ENCODE results near the gene ITGB7. TPM values are rescaled to one million over a fixed set of nuclear protein-coding genes. Genes with fewer than 3 reads are reported as not detected.

The ITGB7 gene
- total and polyA plus RNA-seq, 9 of the 15 experiments (the other 6 are each of a cell fraction or from before 2014, with no cell fraction given): 0.06 to 2.0 (median 0.67) TPM

DNA sequence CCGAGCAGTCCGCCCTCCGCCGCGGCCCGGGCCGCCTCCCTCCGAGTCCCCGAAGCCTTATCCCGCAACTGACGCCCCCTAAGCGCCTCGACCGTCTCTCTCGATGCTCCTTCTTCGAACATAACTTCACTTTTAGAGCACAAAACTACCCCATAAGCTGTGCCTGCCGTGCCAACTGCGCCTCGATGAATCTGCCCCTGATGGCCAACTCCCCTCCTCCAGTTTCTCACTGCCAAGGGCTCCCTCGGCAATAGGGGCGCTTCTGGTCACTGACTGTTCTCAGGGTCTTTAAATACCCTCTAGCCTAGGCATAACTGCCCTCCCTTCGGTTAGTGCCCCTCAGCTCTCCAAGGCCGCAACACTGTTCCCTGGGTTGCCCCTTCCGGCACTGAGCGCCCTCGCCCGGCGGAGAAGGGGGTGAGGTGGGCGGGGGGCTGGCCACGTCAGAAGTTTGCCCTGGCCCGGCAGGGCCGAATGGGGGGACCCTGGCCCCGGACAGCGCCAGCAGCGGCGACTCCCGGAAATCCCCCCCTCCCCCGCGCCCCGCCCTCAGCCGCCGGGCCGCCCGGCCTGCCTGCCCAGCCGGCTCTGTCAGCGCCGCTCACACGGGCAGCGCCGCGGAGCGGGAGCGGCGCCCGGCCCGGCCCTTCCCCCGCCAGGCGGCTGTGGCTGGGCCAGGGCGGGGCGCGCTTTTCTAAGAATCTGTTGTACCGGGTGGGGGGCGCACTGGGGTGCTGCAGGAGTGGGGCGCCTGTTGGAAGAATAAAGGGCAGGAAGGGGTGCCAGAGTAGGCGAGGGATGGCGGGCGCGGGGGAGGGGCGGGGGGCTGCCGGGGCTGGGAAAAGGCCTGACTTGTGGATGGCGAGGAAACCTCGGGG, 14.4 kb upstream of the ITGB7 start (continued):
- peak; percentile 49 for TF ChIP-seq KDM5B (IDR thresholded peaks at IDR 0.05; ENCODE audit: insufficient replicate concordance, low read depth, low read length)
- no peak for TF ChIP-seq STAT5A (IDR thresholded peaks at IDR 0.05; ENCODE audit: borderline replicate concordance, low read length)
- TF ChIP-seq MED1 (CRISPR knock-in tag; IDR thresholded peaks at IDR 0.05; ENCODE audit: borderline replicate concordance): peak; percentile 57; the same call in 1 of the 2 replicates
- TF ChIP-seq ETV5 (CRISPR knock-in tag; IDR thresholded peaks at IDR 0.05; ENCODE audit: low read depth): peak; percentile 13; the same call in 1 of the 2 replicates
- no peak for TF ChIP-seq CBFA2T2 (conservative IDR thresholded peaks at IDR 0.05)
- TF ChIP-seq ZNF316 (IDR thresholded peaks at IDR 0.05): no peak
- TF ChIP-seq, protein P1, sequence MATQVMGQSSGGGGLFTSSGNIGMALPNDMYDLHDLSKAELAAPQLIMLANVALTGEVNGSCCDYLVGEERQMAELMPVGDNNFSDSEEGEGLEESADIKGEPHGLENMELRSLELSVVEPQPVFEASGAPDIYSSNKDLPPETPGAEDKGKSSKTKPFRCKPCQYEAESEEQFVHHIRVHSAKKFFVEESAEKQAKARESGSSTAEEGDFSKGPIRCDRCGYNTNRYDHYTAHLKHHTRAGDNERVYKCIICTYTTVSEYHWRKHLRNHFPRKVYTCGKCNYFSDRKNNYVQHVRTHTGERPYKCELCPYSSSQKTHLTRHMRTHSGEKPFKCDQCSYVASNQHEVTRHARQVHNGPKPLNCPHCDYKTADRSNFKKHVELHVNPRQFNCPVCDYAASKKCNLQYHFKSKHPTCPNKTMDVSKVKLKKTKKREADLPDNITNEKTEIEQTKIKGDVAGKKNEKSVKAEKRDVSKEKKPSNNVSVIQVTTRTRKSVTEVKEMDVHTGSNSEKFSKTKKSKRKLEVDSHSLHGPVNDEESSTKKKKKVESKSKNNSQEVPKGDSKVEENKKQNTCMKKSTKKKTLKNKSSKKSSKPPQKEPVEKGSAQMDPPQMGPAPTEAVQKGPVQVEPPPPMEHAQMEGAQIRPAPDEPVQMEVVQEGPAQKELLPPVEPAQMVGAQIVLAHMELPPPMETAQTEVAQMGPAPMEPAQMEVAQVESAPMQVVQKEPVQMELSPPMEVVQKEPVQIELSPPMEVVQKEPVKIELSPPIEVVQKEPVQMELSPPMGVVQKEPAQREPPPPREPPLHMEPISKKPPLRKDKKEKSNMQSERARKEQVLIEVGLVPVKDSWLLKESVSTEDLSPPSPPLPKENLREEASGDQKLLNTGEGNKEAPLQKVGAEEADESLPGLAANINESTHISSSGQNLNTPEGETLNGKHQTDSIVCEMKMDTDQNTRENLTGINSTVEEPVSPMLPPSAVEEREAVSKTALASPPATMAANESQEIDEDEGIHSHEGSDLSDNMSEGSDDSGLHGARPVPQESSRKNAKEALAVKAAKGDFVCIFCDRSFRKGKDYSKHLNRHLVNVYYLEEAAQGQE (IDR thresholded peaks at IDR 0.05; ENCODE audit: borderline replicate concordance): peak; percentile 10; the same call in 1 of the 2 replicates
- TF ChIP-seq, protein P1 (CRISPR knock-in tag; IDR thresholded peaks at IDR 0.05; ENCODE audit: low read depth): no peak
- no peak for TF ChIP-seq ZNF57 (CRISPR knock-in tag; IDR thresholded peaks at IDR 0.05)
- peak; percentile 4 for TF ChIP-seq PCBP1 (IDR thresholded peaks at IDR 0.05; ENCODE audit: low read depth, low read length, poor library complexity, severe bottlenecking)
- TF ChIP-seq, protein P2, sequence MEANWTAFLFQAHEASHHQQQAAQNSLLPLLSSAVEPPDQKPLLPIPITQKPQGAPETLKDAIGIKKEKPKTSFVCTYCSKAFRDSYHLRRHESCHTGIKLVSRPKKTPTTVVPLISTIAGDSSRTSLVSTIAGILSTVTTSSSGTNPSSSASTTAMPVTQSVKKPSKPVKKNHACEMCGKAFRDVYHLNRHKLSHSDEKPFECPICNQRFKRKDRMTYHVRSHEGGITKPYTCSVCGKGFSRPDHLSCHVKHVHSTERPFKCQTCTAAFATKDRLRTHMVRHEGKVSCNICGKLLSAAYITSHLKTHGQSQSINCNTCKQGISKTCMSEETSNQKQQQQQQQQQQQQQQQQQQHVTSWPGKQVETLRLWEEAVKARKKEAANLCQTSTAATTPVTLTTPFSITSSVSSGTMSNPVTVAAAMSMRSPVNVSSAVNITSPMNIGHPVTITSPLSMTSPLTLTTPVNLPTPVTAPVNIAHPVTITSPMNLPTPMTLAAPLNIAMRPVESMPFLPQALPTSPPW (CRISPR knock-in tag; IDR thresholded peaks at IDR 0.05): peak; percentile 85
- no peak; the same call in 1 of the 2 replicates for TF ChIP-seq ZNF384 (IDR thresholded peaks at IDR 0.05; ENCODE audit: low read depth, low read length)
- peak; percentile 52 for TF ChIP-seq DPF2 (IDR thresholded peaks at IDR 0.05)
- TF ChIP-seq, protein P3, sequence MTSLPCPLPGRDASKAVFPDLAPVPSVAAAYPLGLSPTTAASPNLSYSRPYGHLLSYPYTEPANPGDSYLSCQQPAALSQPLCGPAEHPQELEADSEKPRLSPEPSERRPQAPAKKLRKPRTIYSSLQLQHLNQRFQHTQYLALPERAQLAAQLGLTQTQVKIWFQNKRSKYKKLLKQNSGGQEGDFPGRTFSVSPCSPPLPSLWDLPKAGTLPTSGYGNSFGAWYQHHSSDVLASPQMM (CRISPR knock-in tag; IDR thresholded peaks at IDR 0.05): no peak
- TF ChIP-seq, protein P4, sequence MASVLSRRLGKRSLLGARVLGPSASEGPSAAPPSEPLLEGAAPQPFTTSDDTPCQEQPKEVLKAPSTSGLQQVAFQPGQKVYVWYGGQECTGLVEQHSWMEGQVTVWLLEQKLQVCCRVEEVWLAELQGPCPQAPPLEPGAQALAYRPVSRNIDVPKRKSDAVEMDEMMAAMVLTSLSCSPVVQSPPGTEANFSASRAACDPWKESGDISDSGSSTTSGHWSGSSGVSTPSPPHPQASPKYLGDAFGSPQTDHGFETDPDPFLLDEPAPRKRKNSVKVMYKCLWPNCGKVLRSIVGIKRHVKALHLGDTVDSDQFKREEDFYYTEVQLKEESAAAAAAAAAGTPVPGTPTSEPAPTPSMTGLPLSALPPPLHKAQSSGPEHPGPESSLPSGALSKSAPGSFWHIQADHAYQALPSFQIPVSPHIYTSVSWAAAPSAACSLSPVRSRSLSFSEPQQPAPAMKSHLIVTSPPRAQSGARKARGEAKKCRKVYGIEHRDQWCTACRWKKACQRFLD (CRISPR knock-in tag; IDR thresholded peaks at IDR 0.05): peak; percentile 8; the same call in 1 of the 2 replicates
- no peak for TF ChIP-seq SNRNP70 (optimal IDR thresholded peaks at IDR 0.05; ENCODE audit: low read depth, low read length)
